ENCODE results near the gene NANOS3. TPM values are rescaled to one million over a fixed set of nuclear protein-coding genes. Genes with fewer than 3 reads are reported as not detected.

NANOS3 gene
- total RNA-seq, 3 donors from 2014 or later, result 1.5 TPM; not detected in 2

DNA sequence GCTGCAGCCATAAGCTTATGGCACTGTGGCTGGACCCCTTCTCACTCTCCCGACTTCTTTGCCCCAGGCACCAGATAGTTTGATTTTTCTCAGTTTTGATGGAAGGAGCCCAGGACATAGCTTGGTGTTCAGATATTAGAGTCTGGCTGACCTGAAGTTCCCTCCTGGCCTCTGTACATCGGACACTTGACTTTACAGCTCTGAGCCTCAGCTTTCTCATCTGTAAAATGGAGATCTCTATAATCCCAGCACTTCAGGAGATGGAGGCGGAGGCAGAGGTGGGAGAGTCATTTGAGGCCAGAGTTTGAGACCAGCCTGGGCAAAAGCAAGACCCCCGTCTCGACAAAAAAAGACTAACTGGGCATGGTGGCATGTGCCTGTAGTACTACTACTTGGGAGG, 30.0 kb downstream of the NANOS3 start:
- ATAC-seq (no peak), DNase-seq (no peak)
- TF ChIP-seq, protein P1, sequence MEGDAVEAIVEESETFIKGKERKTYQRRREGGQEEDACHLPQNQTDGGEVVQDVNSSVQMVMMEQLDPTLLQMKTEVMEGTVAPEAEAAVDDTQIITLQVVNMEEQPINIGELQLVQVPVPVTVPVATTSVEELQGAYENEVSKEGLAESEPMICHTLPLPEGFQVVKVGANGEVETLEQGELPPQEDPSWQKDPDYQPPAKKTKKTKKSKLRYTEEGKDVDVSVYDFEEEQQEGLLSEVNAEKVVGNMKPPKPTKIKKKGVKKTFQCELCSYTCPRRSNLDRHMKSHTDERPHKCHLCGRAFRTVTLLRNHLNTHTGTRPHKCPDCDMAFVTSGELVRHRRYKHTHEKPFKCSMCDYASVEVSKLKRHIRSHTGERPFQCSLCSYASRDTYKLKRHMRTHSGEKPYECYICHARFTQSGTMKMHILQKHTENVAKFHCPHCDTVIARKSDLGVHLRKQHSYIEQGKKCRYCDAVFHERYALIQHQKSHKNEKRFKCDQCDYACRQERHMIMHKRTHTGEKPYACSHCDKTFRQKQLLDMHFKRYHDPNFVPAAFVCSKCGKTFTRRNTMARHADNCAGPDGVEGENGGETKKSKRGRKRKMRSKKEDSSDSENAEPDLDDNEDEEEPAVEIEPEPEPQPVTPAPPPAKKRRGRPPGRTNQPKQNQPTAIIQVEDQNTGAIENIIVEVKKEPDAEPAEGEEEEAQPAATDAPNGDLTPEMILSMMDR (IDR thresholded peaks at IDR 0.05), result no peak
- Histone ChIP-seq H3K4me1 (ENCODE audit: low read depth) (peaks cover 34% of the 10 kb centered on the region), H3K9me3 (no peaks in the 10 kb centered on the region), H3K4me3 (no peak overlapping the region), H3K36me3 (ENCODE audit: low read depth) (no peaks in the 10 kb centered on the region)
- intact Hi-C loops (cut with DNase I, micrococcal nuclease), result no loop called here

DNA sequence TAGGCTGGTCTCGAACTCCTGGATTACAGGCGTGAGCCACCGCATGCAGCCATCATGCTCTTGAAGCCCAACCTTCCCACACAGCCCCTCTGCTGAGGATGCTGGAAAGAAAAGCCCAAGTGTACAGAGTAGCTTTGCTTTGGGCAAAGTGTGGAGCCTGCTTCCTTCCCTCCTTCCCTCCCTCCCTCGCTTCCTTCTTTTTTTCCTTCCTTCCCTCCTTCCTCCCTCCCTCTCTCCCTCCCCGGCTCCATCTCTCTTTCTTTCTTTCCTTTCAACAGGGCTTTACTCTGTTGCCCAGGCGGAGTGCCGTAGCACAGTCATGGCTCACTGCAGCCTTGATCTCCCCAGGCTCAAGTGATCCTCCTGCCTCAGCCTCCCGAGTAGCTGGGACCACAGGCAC, 31.7 kb downstream of the NANOS3 start:
- Histone ChIP-seq H3K36me3 (ENCODE audit: low read depth) (peaks cover 9% of the 10 kb centered on the region), H3K9me3 (no peaks in the 10 kb centered on the region), H3K4me3 (no peak overlapping the region), H3K4me1 (ENCODE audit: low read depth) (peaks cover 34% of the 10 kb centered on the region)
- DNase-seq (no peak), ATAC-seq (no peak)
- intact Hi-C loops (cut with DNase I, micrococcal nuclease), result no loop called here
- TF ChIP-seq, protein P1 (IDR thresholded peaks at IDR 0.05), result no peak

DNA sequence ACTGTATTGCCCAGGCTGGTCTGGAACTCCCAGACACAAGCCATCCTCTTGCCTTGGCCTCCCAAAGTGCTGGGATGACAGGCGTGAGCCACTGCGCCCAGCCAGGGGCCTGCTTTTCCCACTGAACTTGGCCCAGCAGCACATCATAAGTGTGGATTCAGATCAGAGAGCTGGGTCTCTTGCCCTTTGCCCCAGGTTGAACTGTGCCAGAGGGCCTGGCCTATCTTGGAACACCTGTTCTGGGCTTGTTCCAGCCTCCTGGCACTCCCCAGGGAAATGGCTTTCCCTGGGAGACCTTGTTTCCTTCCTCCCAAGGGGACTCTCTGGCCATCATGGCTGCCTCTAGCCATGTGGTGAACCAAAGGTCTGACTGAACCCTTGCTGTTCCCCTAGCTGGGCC, 32.5 kb downstream of the NANOS3 start:
- no peak overlapping the region for H3K4me3 ChIP-seq
- no peaks in the 10 kb centered on the region for H3K9me3 ChIP-seq
- peak; percentile 71 to 79 (median 78) for DNase-seq
- TF ChIP-seq, protein P1 (IDR thresholded peaks at IDR 0.05), result no peak
- H3K36me3 ChIP-seq (ENCODE audit: low read depth), result peaks cover 9% of the 10 kb centered on the region
- intact Hi-C loops (cut with DNase I, micrococcal nuclease), result no loop called here
- peak; percentile 65 for ATAC-seq
- peaks cover 34% of the 10 kb centered on the region for H3K4me1 ChIP-seq (ENCODE audit: low read depth)

DNA sequence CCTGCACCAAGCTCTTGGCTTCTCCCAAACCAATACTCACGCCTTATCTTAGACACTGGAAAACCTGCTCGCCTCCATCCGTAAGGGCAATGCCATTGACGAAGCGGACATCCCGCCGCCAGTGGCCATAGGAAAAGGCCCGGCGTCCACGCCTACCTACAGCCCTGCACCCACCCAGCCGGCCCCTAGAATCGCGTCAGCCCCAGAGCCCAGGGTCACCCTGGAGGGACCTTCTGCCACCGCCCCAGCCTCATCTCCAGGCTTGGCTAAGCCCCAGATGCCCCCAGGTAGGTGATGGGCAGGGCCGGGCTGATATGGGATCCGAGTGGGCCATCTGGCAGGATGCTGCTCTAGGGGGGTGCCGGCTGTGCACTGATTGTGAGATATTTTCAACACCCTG, 36.4 kb downstream of the NANOS3 start:
- DNase-seq (no peak), ATAC-seq (no peak)
- intact Hi-C loops (cut with DNase I, micrococcal nuclease), result no loop called here
- Histone ChIP-seq H3K4me3 (no peak overlapping the region), H3K9me3 (no peaks in the 10 kb centered on the region), H3K4me1 (ENCODE audit: low read depth) (peaks cover 11% of the 10 kb centered on the region), H3K36me3 (ENCODE audit: low read depth) (peaks cover 18% of the 10 kb centered on the region)
- TF ChIP-seq, protein P1 (IDR thresholded peaks at IDR 0.05), result no peak

DNA sequence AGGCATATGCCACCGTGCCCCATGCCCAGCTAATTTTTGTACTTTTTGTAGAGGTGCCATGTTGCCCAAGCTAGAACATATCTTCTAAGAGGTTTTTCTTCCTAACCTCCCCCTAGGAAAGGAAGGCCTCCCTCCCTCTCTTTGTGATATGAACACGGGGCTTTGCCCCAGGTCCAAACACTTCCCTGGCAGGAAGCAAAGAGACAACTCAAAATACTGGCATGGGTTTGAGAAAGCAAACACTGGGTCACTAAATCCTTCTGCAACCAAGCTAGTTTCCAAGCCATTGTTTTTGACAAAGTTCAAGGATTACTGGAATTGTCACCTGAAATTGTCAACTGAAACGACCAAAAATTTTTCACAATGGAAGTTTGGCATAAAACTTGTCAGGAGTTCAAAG, 37.8 kb downstream of the NANOS3 start:
- intact Hi-C loops (cut with DNase I, micrococcal nuclease), result no loop called here
- Histone ChIP-seq H3K9me3 (no peaks in the 10 kb centered on the region), H3K4me1 (ENCODE audit: low read depth) (no peaks in the 10 kb centered on the region), H3K4me3 (no peak overlapping the region), H3K36me3 (ENCODE audit: low read depth) (peaks cover 18% of the 10 kb centered on the region)
- TF ChIP-seq, protein P1 (IDR thresholded peaks at IDR 0.05), result no peak
- DNase-seq (no peak), ATAC-seq (no peak)

DNA sequence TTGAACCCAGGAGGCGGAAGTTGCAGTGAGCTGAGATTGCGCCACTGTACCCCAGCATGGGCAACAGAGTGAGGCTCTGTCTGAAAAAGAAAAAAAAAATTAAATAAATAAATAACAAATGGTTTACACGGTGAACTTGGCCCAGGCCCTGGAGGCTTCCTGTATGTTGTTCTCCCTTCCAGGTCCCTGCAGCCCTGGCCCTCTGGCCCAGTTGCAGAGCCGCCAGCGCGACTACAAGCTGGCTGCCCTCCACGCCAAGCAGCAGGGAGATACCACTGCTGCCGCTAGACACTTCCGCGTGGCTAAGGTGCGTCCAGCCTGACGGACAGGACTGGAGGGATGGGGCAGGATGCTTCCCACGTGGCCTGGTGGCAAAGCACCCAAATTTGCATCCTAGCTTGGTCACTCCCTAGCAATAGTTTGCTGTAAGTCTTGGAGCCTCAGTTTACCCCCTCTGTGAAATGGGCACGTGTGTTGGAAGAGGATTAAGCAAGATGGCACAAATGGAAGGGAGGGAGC, 41.0 kb downstream of the NANOS3 start:
- Histone ChIP-seq H3K36me3 (ENCODE audit: low read depth) (peaks cover 21% of the 10 kb centered on the region), H3K4me1 (ENCODE audit: low read depth) (no peaks in the 10 kb centered on the region), H3K9me3 (no peaks in the 10 kb centered on the region), H3K4me3 (no peak overlapping the region)
- TF ChIP-seq, protein P1 (IDR thresholded peaks at IDR 0.05), result no peak
- DNase-seq (no peak), ATAC-seq (no peak)
- intact Hi-C loops (cut with DNase I, micrococcal nuclease), result no loop called here

Data from mucosa of descending colon (tissue), 3 donors.